ENCODE data around the gene SQSTM1. TPM values are rescaled to one million over a fixed set of nuclear protein-coding genes. Genes with fewer than 3 reads are reported as not detected.

Gene SQSTM1
- total and polyA plus RNA-seq, 2 donors (not counting 1 experiment from before 2014, with no cell fraction given) = 72.2 to 400 TPM

- no peak overlapping the region for H3K4me3 Mint-ChIP-seq
- Histone ChIP-seq H2AFZ (ENCODE audit: insufficient read depth, low read depth, low read length, poor library complexity, severe bottlenecking) (no peak overlapping the region), H3K27me3 (replicated peaks in 1 of 4; ENCODE audit: control extremely low read depth in 1 of 4, control insufficient read depth in 3 of 4, insufficient read depth in 4 of 4, low read length in 3 of 4) (no peaks in the 10 kb centered on the region), H3K79me2 (ENCODE audit: control insufficient read depth, insufficient read depth, low read length) (no peaks in the 10 kb centered on the region), H3K27ac (ENCODE audit: low read length in 2 of 2) (no peak overlapping the region), H3K4me2 (replicated peaks; ENCODE audit: low read depth, low read length, poor library complexity, severe bottlenecking) (no peak overlapping the region), H3K9ac (ENCODE audit: low read length) (no peak overlapping the region), H3K4me1 (ENCODE audit: control insufficient read depth in 2 of 2, insufficient read depth in 2 of 2, low read length in 2 of 2) (no peaks in the 10 kb centered on the region), H4K20me1 (ENCODE audit: control insufficient read depth, insufficient read depth, low read length, poor library complexity, severe bottlenecking) (no peaks in the 10 kb centered on the region), H3K9me3 (ENCODE audit: control extremely low read depth in 1 of 3, control insufficient read depth in 2 of 3, insufficient read depth in 1 of 3, low read length in 2 of 3) (peaks cover 2 to 21% (median 13%) of the 10 kb centered on the region in 3 donors), H3K36me3 (replicated peaks in 1 of 2; ENCODE audit: control extremely low read depth in 1 of 2, control insufficient read depth in 1 of 2, extremely low read depth in 1 of 2, insufficient read depth in 2 of 2, low read length in 1 of 2) (peaks cover 8 to 53% of the 10 kb centered on the region in 2 experiments), H3K4me3 (ENCODE audit: control extremely low read depth in 1 of 5, extremely low read depth in 1 of 5, insufficient read depth in 1 of 5, low read depth in 2 of 5, low read length in 4 of 5) (no peak overlapping the region)
- no peak for TF ChIP-seq EZH2 (IDR thresholded peaks at IDR 0.05; ENCODE audit: borderline replicate concordance, insufficient read depth, low read depth, low read length, poor library complexity, severe bottlenecking)
- TF ChIP-seq CTCF (IDR thresholded peaks at IDR 0.05) = no peak
- WGBS (ENCODE audit: insufficient coverage) = 95% methylated on average over 23 of the region's 25 CpGs
- H3K9me3 Mint-ChIP-seq (ENCODE audit: insufficient read depth) = peaks cover 4% of the 10 kb centered on the region
- no peaks in the 10 kb centered on the region for H3K27me3 Mint-ChIP-seq
- no peaks in the 10 kb centered on the region for H3K4me1 Mint-ChIP-seq
- POLR2A ChIA-PET = no interaction called here
- intact Hi-C loops (cut with micrococcal nuclease) = no loop called here
- CTCF ChIA-PET = interaction anchor here (1.9 kb wide), 1 partner anchor 79 kb away, joined by 4 read pairs; no protein-coding TSS in a partner anchor
- DNase-seq (no peak), ATAC-seq (ENCODE audit: low read depth) (no peak)
- H3K27ac Mint-ChIP-seq = no peak overlapping the region
These were observed 60.3 kb downstream of the SQSTM1 start for GRCh38 chr5:179880848-179881590.

GRCh38 chr5:179882338-179882737 lies 61.6 kb downstream of the SQSTM1 start:
- CTCF ChIA-PET = interaction anchor here (0.8 to 1.9 kb wide), 2 partner anchors 28 to 81 kb away, joined by 3 to 4 read pairs; no protein-coding TSS in a partner anchor
- Histone ChIP-seq H3K36me3 (replicated peaks in 1 of 2; ENCODE audit: control extremely low read depth in 1 of 2, control insufficient read depth in 1 of 2, extremely low read depth in 1 of 2, insufficient read depth in 2 of 2, low read length in 1 of 2) (peaks cover 8 to 51% of the 10 kb centered on the region in 2 experiments), H3K9ac (ENCODE audit: low read length) (no peak overlapping the region), H3K4me1 (ENCODE audit: control insufficient read depth in 2 of 2, insufficient read depth in 2 of 2, low read length in 2 of 2) (no peaks in the 10 kb centered on the region), H3K27me3 (replicated peaks in 1 of 4; ENCODE audit: control extremely low read depth in 1 of 4, control insufficient read depth in 3 of 4, insufficient read depth in 4 of 4, low read length in 3 of 4) (no peaks in the 10 kb centered on the region), H3K4me3 (ENCODE audit: control extremely low read depth in 1 of 5, extremely low read depth in 1 of 5, insufficient read depth in 1 of 5, low read depth in 2 of 5, low read length in 4 of 5) (no peak overlapping the region), H2AFZ (ENCODE audit: insufficient read depth, low read depth, low read length, poor library complexity, severe bottlenecking) (no peak overlapping the region), H4K20me1 (ENCODE audit: control insufficient read depth, insufficient read depth, low read length, poor library complexity, severe bottlenecking) (no peaks in the 10 kb centered on the region), H3K79me2 (ENCODE audit: control insufficient read depth, insufficient read depth, low read length) (no peaks in the 10 kb centered on the region), H3K27ac (ENCODE audit: low read length in 2 of 2) (no peak overlapping the region), H3K4me2 (replicated peaks; ENCODE audit: low read depth, low read length, poor library complexity, severe bottlenecking) (no peak overlapping the region), H3K9me3 (ENCODE audit: control extremely low read depth in 1 of 3, control insufficient read depth in 2 of 3, insufficient read depth in 1 of 3, low read length in 2 of 3) (peaks cover 2 to 21% (median 13%) of the 10 kb centered on the region in 3 donors)
- ATAC-seq (ENCODE audit: low read depth) (no peak), DNase-seq (no peak)
- TF ChIP-seq CTCF (IDR thresholded peaks at IDR 0.05) (no peak), EZH2 (IDR thresholded peaks at IDR 0.05; ENCODE audit: borderline replicate concordance, insufficient read depth, low read depth, low read length, poor library complexity, severe bottlenecking) (no peak)
- H3K9me3 Mint-ChIP-seq (ENCODE audit: insufficient read depth) = peaks cover 4% of the 10 kb centered on the region
- H3K4me3 Mint-ChIP-seq = no peak overlapping the region
- POLR2A ChIA-PET = no interaction called here
- intact Hi-C loops (cut with micrococcal nuclease) = no loop called here
- 100% methylated on average over 3 of the region's 4 CpGs for WGBS (ENCODE audit: insufficient coverage)
- no peaks in the 10 kb centered on the region for H3K4me1 Mint-ChIP-seq
- H3K27ac Mint-ChIP-seq = no peak overlapping the region
- H3K27me3 Mint-ChIP-seq = no peaks in the 10 kb centered on the region

Data from B cell (primary cell).